ENCODE data around the gene HPCA.
A peak's percentile ranks its signal among the peaks of the same experiment; 100 is the strongest.

The HPCA gene

DNA sequence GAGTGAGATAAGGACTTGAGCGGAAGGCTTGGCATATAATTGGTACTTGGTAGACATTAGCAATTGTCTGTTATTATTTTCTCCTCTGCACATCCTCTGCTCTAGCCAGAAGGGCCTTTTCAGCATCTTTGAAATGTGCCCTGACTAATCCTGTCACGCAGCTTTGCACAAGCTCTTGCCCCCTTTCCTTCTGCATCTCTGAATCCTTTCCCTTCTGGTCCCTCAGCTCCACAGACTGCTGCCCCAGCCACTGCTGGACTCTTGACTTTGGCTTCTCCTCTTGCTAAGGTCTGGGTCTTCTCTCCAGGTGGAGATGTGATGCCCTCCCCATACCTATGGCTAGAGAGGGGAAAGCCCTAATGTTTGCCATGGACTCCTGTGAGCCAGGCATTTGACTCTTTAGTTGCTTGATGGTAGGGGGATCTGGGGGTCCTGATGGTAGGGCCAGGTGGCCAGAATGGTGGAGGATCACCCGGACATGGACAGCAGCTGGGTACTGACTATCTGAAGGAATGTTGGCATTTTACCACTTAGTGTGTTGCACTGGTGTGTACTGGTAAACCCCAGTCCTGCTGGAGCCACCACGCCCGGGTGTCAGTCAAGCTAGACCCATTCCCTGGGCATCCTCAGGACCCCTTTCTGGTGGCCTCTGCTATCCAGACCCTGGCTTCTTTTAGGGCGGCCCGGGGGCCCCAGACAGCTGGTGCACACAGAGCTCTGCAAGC is 4.4 kb downstream of the HPCA start:
- no peak for DNase-seq

DNA sequence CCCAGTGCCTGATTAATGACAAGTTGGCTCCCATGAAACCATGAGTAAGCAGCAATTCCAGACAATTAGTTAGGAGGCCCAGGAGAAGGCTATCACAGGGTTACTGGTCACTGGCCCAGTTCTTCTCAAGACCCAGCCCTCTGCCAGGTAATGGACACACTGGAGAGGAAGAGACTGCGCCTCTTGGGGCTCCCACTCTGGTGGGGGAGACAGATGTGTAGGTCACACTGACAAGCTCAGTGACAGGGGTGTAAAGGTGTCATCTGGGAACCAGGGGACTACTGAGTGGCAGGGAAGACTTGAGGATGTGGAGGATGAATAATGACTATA is 4.9 kb downstream of the HPCA start:
- no peak for DNase-seq

DNA sequence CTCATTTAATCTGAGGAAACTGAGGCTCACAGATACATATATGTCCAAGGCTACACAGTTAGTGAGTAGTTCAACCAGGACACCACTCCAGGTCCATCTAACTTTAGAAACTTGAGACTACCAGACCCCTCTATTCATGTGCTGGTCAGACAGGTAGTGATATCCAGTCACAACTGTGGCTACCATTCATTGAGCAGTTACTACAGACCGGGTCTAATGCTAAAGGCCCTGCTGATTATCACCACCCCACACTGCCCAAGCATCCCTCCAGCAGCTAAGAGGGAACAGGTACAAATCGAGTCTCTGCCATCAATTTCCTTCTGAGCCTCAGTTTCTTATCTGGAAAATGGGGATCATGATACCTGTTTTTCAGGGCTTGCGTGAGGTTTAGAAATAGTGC is 5.3 kb downstream of the HPCA start:
- no peak for DNase-seq

DNA sequence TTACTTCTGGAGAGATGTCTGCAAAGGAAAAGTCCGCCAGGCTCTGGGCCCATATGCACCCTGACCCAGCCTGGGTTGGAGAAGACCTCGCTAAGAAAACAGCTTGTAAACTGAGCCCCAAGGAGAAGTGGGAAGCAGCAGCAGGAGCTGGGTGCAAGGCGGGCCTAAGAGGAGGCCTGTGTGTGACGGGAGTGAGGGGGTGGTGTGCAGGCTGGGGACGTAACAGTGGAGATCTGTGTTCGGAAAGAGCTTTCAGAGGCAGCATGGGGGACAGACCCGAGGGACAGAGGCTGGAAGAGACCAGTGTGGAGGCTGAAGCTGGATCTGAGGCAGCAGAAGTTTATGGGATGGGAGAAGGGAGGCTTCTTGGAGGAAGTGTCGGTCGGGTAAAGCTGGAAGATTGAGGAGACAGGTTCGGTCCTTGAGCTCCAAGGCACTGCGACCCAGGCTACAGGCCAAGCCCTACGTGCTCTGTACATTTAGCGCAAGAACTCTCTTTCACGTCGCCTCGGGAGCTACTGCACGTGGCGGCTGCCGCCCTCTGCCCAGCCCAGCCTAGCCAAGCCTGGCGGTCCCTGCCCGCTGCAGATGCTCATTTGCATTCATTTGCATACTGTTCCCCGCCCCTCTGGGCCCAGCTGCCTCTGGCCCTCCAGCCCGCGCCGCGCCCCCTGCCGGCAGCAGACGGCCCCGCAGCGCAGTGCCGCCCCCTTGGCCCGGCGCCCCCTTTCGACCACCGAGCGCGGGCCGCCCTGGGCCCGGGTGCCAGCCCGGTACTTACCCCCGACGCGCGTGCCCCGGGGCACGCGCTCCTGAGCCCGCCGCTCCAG is 6.3 kb downstream of the HPCA start:
- DNase-seq: peak; percentile 87

DNA sequence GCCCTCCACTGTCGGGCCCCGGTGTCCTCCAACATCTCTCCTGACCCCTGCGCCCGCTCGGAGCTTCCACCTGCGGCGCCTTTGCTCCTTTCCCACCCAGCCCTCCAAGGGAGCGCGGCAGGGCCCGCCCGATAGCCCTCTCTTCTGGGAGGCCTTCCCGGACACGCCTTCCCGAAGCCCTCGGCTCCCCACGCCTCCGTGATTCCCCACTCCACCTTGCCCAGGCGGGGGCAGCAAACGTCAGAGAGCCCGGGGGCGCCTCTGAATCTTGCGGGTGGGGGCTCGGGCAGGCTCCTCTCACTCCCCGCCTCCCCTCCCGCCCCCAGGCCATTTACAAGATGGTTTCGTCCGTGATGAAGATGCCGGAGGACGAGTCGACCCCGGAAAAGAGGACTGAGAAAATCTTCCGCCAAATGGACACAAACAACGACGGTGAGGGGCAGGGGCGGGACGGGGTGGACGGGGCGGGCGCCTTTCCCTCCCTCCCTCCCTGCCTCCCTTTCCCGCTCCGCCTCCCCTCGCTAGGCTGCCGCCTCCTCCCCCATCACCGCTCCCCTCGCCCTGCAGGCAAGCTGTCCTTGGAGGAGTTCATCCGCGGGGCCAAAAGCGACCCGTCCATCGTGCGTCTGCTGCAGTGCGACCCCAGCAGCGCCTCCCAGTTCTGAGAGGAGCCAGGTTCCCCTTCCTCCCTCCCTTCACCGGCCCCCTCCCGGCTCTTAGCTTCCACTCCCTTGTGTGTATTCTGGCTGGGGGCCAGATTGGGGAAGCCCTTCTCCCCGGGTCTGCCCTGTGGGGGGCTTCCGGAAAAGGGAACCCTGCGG is 7.1 kb downstream of the HPCA start:
- DNase-seq: peak; percentile 85

DNA sequence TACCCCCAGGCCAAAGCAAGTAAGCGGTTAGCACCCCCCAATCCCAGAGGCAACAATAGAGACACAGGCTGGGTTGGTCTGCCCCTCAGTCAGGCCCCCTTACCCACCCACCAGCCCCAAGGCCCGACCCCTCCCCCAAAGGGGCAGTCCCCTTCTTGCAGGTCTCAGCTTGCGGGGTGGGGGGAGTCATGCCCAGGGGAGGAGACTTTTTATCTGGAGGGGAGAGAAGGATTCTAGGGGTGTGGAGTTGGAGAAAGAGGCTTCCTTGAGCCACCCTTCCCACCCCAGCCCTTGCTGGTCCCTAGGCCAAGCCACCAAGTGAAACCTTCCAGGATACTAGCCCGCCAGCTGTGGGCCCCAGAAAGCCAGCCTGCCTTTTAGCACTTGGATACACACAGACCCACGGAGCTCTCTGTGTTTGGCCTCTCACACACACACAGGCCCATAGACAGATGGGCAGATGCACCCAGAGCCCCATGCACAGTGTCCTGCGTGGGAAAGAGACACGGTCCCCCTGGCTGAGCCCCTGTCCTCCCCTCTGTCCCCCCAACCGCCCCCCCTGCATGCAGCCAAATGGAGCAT is 7.8 kb downstream of the HPCA start:
- DNase-seq: peak; percentile 60

DNA sequence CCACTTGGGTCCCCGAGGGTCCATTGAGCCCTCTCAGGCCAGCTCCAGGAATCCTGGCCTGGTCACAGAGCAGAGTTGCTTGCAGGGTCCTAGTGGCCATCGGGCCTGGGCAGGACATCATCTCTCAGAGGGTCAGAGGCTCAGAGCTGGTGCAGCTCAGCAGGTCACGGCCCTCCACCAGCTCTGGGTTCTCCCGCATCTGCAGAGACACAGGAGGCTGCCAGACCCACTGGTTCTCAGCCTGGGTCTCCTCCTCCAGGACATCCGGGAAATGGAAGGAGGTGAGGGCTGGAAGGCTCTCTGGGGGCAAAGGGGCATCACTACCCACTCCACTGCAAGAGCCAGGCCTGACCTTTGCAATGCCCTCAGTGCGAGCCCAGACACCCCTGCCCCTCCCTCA is 8.4 kb downstream of the HPCA start:
- DNase-seq: no peak

DNA sequence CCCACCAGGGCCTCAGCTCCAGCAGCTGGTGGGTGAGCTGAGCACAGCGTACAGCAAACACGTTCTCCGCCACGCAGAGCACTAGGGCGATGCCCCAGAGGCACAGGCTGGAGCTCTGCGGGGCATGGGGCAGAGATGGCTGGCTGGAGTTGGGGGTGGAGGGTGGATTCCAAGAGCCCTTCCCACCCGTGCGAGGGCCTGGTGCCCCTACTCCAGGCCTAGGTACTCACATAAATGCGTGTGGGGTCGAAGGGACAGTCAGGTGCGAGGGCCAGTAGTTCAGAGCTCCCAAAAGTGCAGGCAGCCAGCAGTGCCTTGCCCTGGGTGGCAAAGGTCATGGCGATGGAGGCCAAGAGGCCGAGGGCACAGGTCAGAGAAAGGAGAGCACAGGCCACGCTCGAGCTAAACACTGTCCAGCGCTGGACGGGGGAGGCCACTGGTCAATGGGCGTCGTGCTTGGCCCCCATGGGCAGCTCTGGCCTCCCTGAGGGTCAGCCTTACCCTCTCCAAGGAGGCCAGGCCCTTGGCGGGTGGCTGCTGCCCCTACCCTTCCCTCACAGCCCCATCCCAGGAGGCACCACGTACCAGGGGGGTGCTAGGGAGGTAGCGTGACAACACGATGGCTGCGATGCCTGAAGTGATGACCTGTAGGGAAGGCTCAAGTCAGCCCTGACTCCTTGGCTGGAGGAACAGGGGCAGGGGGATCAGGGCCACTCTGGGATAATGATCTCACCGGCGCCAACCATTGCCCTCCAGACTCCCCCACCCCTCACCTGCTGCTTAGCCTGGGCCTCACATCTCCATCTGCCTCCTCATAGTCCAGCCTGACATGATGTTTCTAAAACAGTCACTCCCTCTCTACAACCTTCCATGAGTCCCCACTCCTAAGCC is 9.3 kb downstream of the HPCA start:
- DNase-seq: no peak

DNA sequence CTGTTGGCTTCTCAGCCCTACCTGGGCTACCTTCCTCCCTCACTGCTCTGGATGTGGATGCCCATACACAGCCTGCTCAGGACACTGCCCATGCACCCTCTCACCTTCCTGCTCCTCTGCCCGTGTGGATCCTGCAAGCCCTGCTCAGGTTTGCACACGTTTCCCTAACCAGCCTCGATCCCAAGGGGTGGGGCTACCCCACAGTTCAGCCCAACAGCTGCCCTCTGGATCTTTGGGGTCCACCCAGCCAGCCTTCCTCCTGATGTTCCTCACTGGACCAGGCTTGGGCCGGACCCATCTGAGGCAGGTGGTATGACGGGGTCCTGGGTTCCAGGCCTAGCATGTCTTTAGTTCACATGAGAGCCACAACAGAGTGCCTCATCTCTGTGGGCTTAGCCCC is 10.2 kb downstream of the HPCA start:
- no peak for DNase-seq

DNA sequence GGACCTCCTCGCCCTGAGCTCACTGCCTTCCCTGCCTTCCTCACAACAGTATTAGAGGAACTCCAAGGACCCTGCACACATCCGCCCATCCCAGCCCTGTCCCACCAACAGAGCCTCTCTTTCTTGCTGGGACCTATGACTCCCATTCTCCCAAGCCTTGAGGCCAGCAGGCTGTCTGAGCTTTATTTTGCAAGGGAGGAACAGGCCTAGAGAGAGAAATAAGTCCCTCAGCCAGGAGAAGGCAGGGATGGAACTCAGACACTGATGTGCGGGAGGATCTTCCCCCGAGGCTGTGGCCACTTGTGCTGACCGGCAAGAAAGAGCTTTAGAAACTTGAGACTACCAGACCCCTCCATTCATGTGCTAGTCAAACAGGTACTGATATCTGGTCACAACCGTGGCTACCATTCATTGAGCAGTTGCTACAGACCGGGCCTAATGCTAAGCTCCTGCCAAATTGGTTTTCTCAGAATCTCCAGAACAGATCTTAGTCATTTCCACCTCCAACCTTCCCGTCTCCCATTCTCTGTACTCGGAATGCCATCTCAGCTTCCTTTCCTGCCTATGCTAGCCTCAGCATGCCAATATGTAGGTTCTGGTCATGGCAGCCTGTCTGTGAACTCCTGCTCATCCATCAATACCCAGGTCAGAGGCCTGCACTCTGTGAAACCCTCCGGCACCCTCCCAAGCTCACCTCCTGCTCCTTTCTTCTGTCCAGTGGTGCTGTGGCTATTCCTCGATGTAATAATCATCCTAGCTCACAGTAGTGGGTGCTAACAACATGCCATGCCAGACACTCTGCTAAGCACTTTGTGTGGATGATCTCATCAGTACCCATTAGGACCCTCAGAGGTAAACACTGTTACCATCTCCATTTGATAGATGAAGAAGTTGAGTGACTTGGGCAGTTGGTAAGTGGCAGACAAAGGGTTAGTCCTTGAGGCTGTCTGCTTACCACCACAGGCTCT is 11.1 kb downstream of the HPCA start:
- no peak for DNase-seq

DNA sequence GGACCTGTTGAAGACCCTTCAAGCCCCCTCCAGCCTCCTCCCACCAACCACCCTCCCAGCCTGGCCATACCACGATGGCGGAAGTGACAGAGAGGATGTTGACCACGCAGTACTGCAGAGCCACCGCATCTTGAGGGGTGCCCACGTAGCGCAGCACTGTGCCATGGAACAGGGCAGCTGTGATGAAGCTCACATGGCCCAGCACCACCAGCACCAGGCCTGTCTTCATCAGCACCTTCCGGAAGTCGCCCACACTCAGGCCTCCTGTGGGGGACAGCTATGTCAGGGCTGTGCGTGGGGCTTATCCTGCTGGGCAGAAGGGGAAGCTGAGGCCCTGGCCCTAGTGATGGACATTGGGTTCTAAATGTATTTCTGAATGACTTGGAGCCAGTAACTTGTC is 11.8 kb downstream of the HPCA start:
- no peak for DNase-seq

DNA sequence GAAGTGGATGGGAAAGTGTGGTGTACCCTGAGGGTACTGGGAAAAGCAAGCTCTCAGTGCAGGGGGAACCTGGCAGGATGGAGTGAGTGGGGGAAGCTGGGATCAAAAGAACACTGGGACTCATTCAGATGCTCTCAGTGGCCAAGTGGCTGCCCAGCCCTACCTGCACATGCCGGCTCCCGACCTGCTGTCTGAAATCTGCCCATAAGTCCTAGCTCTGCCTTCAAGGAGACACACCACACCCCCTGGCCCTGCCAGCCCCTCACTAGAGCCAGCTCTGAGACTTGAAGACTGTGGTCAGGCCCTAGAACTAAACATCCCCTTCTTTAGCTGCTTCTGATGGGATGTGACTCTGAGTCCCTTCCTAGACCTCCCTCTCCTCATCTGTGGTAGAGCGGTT is 12.7 kb downstream of the HPCA start:
- DNase-seq: no peak

DNA sequence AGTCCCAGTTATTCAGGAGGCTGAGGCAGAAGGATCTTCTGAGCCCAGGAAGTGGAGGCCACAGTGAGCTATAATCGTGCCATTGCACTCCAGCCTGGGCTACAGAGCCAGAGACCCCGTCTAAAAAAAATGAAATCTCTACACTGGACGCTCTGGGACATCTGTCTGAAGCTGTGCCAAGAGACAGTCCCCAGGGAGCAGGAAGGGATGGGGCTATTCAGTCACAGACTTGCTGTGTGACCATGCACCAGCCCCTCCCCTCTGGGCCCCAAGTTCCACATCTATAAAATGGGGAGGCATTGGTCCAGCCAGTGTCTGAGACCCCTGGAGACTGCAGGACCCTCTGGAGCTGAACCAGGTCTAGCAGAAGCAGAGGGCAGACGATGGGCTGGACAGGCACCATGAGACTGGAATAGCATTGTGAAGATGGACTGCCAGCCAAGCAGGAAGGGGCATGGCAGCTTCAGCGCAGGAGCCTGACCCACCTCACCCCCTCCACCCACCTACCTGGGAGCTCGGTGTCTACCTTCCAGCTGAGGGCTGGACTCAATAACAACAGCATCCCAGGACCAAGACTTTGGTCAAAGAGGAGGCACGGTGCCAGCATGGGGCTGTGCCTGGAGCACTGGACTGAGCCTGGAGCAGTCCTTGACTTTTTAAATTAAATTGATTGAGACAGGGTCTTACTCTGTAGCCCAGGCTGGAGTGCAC is 13.4 kb downstream of the HPCA start:
- peak; percentile 23 for DNase-seq

DNA sequence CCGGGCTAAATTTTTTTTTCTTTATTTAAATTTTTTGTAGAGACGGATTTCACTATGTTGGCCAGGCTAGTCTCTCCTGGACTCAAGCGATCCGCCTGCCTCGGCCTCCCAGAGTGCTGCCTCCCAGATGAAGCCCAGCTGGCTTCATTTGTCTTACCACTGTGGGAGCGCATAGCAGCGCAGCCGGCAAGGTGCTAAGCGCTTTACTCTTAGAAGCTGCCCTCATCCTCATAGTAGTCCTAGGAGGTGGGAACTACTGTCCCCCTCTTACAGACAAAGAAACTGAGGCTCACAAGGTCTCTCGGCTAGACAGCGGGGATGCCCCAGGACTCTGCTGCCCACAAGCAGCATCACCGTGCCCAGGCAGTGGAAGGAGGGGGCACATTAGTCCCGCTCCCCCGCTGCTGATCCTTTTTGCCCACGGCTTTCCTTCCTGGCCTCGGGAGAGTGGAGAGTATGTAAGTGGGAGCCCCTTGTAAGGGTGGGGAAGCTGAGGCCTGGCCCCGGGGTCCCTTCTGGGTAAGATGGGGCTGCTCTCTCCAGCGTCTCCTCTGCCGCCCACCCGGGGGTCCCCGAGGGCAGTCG is 14.2 kb downstream of the HPCA start:
- DNase-seq: peak; percentile 40

DNA sequence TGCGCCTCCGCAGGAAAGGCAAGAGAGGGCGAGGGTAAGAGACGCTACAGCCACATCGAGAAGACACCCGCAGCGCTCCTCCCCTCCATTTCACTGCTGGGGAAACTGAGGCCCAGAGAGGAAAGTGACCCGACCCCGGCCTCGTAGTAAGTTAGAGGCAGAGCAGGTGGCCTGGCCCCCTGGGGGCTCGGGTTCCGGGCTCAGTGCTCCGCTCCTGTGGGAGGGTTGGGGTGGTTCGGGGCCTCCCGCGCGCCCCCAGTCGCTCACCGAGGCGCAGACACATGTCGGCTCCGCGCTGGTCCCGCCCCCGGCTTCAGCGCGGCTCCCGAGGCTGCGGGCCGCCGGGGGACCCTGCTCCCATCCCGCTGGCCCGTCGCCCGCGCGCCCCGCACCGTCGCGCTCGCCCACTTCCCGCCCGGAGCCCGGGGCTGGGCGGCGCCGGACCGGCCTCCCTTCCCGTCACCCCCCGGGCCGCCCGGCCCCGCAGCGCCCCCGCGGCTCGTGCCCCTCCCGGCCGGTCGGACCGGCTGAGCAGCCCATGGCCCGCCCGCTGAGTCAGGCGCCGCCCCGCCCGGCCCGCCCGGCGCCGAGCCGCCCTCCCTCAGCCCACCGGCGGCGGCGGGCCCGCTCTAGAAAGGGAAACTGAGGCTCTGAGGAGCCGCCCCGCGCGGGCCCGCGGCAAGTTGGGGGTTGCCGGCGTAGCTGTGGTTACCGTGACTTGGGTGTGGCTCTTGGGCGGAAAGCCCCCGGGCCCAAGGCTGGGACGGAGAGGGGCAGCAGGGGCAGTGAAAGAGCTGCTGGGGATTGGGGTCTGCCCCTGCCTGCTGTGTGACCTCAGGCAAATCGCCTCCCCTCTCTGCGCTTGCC is 14.9 kb downstream of the HPCA start, which contains the start of gene TMEM54:
Gene TMEM54, minus strand, starts transcription at position 434 of the 867 bp plus-strand sequence. Its CDS starts 151 bp downstream, at position 283.
- DNase-seq: peak; percentile 51

DNA sequence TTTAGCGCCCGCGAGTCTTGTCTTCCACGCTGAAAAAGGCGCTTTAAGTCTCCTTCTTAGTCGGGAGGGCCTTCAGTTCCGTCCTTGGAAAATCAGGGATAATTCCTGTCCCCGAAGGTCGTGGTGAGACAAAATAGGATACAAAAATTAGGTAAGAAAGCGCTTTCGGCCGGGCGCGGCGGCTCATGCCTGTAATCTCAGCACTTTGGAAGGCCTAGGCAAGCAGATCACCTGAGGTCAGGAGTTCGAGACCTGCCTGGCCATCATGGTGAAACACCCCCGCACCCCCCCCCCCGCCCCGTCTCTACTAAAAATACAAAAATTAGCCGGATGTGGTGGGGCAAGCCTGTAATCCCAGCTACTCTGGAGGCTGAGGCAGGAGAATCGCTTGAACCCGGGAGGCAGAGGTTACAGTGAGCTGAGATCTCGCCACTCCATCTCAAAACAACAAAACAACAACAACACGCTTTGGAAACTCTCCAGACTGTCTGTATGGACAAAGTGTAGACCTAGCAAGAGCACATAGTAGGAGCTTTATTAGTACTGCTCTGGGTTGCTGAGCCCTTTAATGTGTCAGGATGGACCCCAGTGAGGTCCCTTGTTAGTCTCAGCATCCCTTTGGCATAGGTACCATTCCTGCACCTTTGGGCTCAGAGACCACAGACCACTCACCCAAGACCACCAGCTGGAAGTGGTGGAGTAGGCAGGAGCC is 15.7 kb downstream of the HPCA start:
- DNase-seq: no peak

DNA sequence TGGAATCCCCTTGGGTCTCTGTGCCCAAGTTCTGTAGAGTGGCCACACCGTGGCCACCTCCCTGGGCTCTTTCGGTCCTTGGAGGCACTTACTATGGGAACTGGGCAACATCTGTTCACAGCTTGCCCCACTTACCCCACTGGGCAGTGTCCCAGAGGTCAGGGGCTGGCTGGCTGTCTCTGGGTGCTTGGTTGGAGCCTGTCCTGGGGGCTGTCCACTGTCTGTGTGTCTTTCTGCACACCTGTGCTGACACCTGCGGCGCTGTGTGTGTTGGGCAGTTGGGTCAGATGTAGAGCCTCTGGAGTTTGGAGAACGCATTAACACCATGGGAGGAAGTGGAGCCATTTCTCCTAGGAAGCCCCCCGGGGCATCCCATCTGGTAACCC is 16.2 kb downstream of the HPCA start:
- peak; percentile 16 for DNase-seq
